B cell (primary cell): ENCODE results near the gene SPART. TPM values are rescaled to one million over a fixed set of nuclear protein-coding genes. Genes with fewer than 3 reads are reported as not detected.

ENCODE experiments used
- ATAC-seq: fragments of 200-7000 bp; cut with Tn5 transposase; one replicate; pipeline ENCODE4 v1.10.0; 2021; ENCODE audit warnings: low read depth, mild to moderate bottlenecking, moderate number of reproducible peaks, moderate library complexity
- CTCF ChIA-PET: fragments of 350-600 bp; sonication (Branson Sonifier 250); formaldehyde crosslinking; loops from one replicate; lab custom pipeline; 2021; ENCODE audit warnings: antibody characterized with exemption, inconsistent platforms; lab: Charles Lee
- POLR2A ChIA-PET: fragments of 350-600 bp; sonication (Branson Sonifier 250); formaldehyde crosslinking; loops from one replicate; lab custom pipeline; 2021; ENCODE audit warnings: antibody characterized with exemption; lab: Charles Lee
- DNase-seq: peaks from one replicate; pipeline ENCODE4 v3.0.0; 2013
- H2AFZ ChIP-seq: 2 replicates; pipeline ENCODE4 v1.6.1; 2012; ENCODE audit warnings: mild to moderate bottlenecking, low read depth, low read length; ENCODE audit not compliant: insufficient read depth, poor library complexity, severe bottlenecking
- H3K27ac ChIP-seq, 2 donors: 1 replicate in 1 of 2; 2 replicates in 1 of 2; pipeline ENCODE4 v1.5.1; 2012 to 2013; ENCODE audit warnings: low read length in 2 of 2, mild to moderate bottlenecking in 2 of 2, moderate library complexity in 1 of 2
- H3K27me3 ChIP-seq, 4 experiments: fragments of 200-600 bp in 1 of 4; sonication (generic) in 1 of 4; replicated peaks in 1 of 4; 1 replicate in 2 of 4; 2 replicates in 2 of 4; pipeline versions ENCODE4 v1.6.1 to v1.7.0; 2013 to 2016; ENCODE audit warnings: low read length in 3 of 4, mild to moderate bottlenecking in 2 of 4, mixed read lengths in 1 of 4, moderate library complexity in 1 of 4; ENCODE audit not compliant: insufficient read depth in 4 of 4, control insufficient read depth in 3 of 4; ENCODE audit errors: control extremely low read depth in 1 of 4
- H3K36me3 ChIP-seq, 2 experiments: replicated peaks in 1 of 2; 1 replicate in 1 of 2; 2 replicates in 1 of 2; pipeline versions ENCODE4 v1.6.1 to v1.7.1; 2013; ENCODE audit warnings: low read length in 1 of 2; ENCODE audit not compliant: insufficient read depth in 2 of 2, control insufficient read depth in 1 of 2; ENCODE audit errors: control extremely low read depth in 1 of 2, extremely low read depth in 1 of 2
- H3K4me1 ChIP-seq, 2 donors: fragments of 200-600 bp in 1 of 2; sonication (generic) in 1 of 2; 1 replicate in 1 of 2; 2 replicates in 1 of 2; pipeline versions ENCODE4 v1.5.1 to v1.6.1; 2013 to 2017; ENCODE audit warnings: low read length in 2 of 2; ENCODE audit not compliant: control insufficient read depth in 2 of 2, insufficient read depth in 2 of 2
- H3K4me2 ChIP-seq: replicated peaks from 2 replicates; pipeline ENCODE3; 2012; ENCODE audit warnings: mild to moderate bottlenecking, low read depth, low read length; ENCODE audit not compliant: poor library complexity, severe bottlenecking
- H3K4me3 ChIP-seq, 5 experiments: fragments of 200-600 bp in 1 of 5; sonication (generic) in 1 of 5; 1 replicate in 3 of 5; 2 replicates in 2 of 5; pipeline versions ENCODE4 v1.5.1 to v1.7.0; 2011 to 2016; ENCODE audit warnings: low read length in 4 of 5, mild to moderate bottlenecking in 4 of 5, low read depth in 2 of 5, control low read depth in 1 of 5, moderate library complexity in 1 of 5; ENCODE audit not compliant: insufficient read depth in 1 of 5; ENCODE audit errors: control extremely low read depth in 1 of 5, extremely low read depth in 1 of 5
- H3K79me2 ChIP-seq: fragments of 200-600 bp; sonication (generic); one replicate; pipeline ENCODE4 v1.6.0; 2016; ENCODE audit warnings: low read length; ENCODE audit not compliant: control insufficient read depth, insufficient read depth
- H3K9ac ChIP-seq: fragments of 200-600 bp; sonication (generic); 2 replicates; pipeline ENCODE4 v1.6.1; 2017; ENCODE audit warnings: mild to moderate bottlenecking, low read length, moderate library complexity
- H3K9me3 ChIP-seq, 3 donors: one replicate each; pipeline versions ENCODE4 v1.6.1 to v1.7.1; 2013; ENCODE audit warnings: low read length in 2 of 3; ENCODE audit not compliant: control insufficient read depth in 2 of 3, insufficient read depth in 1 of 3; ENCODE audit errors: control extremely low read depth in 1 of 3
- H4K20me1 ChIP-seq: 2 replicates; pipeline ENCODE4 v1.6.0; 2012; ENCODE audit warnings: mild to moderate bottlenecking, low read length; ENCODE audit not compliant: insufficient read depth, control insufficient read depth, poor library complexity, severe bottlenecking
- H3K27ac Mint-ChIP-seq: one replicate; pipeline ENCODE4 v1.8.0; 2021; ENCODE audit warnings: mixed read lengths
- H3K27me3 Mint-ChIP-seq: one replicate; pipeline ENCODE4 v1.8.0; 2021; ENCODE audit warnings: mixed read lengths
- H3K4me1 Mint-ChIP-seq: one replicate; pipeline ENCODE4 v1.8.0; 2021; ENCODE audit warnings: mixed read lengths
- H3K4me3 Mint-ChIP-seq: one replicate; pipeline ENCODE4 v1.8.0; 2021; ENCODE audit warnings: mixed read lengths
- H3K9me3 Mint-ChIP-seq: one replicate; pipeline ENCODE4 v1.8.0; 2022; ENCODE audit warnings: mixed read lengths; ENCODE audit not compliant: insufficient read depth
- CTCF ChIP-seq: fragments of 200-600 bp; IDR thresholded peaks from one replicate; pipeline ENCODE4 v1.8.0; 2022; ENCODE audit warnings: antibody characterized with exemption, mild to moderate bottlenecking
- EZH2 ChIP-seq: IDR thresholded peaks from 2 replicates; pipeline ENCODE4 v1.6.1; 2012; ENCODE audit warnings: borderline replicate concordance, low read depth, mild to moderate bottlenecking, moderate library complexity, low read length; ENCODE audit not compliant: insufficient read depth, poor library complexity, severe bottlenecking
- WGBS: methylation state at CpG from one replicate; pipeline ENCODE4 v1.1.5; 2013; ENCODE audit warnings: missing lambda C conversion rate; ENCODE audit not compliant: insufficient coverage; 5-methylcytosine and 5-hydroxymethylcytosine counted together
- intact Hi-C: fragments of 100-400 bp; cut with micrococcal nuclease; formaldehyde crosslinking; loops from one replicate; pipeline ENCODE4 v1.10.0; 2022
- polyA plus RNA-seq: library from polyadenylated mRNA; depleted of rRNA; stranded (reverse); fragments of >200 nt; gene quantifications from 2 replicates; pipeline ENCODE4 v1.2.3, GENCODE V29; 2012
- total RNA-seq, 2 donors: library from RNA; stranded (reverse); fragments of 120-200 nt in 1 of 2; gene quantifications; 1 replicate in 1 of 2; 2 replicates in 1 of 2; pipeline versions ENCODE4 v1.2.3 to v1.2.4, GENCODE V29; 2013 to 2022

Gene SPART
- total and polyA plus RNA-seq, 2 donors (not counting 1 experiment from before 2014, with no cell fraction given), result 10.1 to 20.8 TPM

GRCh38 chr13:36382030-36382429 lies 35.8 kb upstream of the SPART start:
- Mint-ChIP-seq H3K27ac (no peak overlapping the region), H3K4me3 (no peak overlapping the region), H3K27me3 (peaks cover 15% of the 10 kb centered on the region), H3K4me1 (no peaks in the 10 kb centered on the region), H3K9me3 (no peaks in the 10 kb centered on the region)
- H3K9me3 ChIP-seq, result no peaks in the 10 kb centered on the region
- H3K36me3 ChIP-seq, result no peaks in the 10 kb centered on the region
- H3K4me3 ChIP-seq, result no peak overlapping the region
- intact Hi-C loops, result no loop called here
- H3K79me2 ChIP-seq, result no peaks in the 10 kb centered on the region
- POLR2A ChIA-PET, result no interaction called here
- no peak for ATAC-seq
- TF ChIP-seq CTCF, result no peak
- no peak for TF ChIP-seq EZH2
- DNase-seq, result no peak
- no peaks in the 10 kb centered on the region for H4K20me1 ChIP-seq
- no peak overlapping the region for H3K9ac ChIP-seq
- 100% methylated on average over 1 of the region's 3 CpGs for WGBS
- no peak overlapping the region for H2AFZ ChIP-seq
- H3K4me2 ChIP-seq, result no peak overlapping the region
- CTCF ChIA-PET, result no interaction called here
- no peak overlapping the region for H3K27ac ChIP-seq
- H3K27me3 ChIP-seq, result peaks cover 0 to 3% (median 0%) of the 10 kb centered on the region in 4 experiments
- no peaks in the 10 kb centered on the region for H3K4me1 ChIP-seq

GRCh38 chr13:36377826-36378468 lies 31.8 kb upstream of the SPART start:
- H3K4me1 ChIP-seq, result no peaks in the 10 kb centered on the region
- no peak overlapping the region for H2AFZ ChIP-seq
- ATAC-seq (no peak), DNase-seq (no peak)
- no peaks in the 10 kb centered on the region for H3K9me3 Mint-ChIP-seq
- no peak overlapping the region for H3K27ac ChIP-seq
- H3K27ac Mint-ChIP-seq, result no peak overlapping the region
- H4K20me1 ChIP-seq, result no peaks in the 10 kb centered on the region
- H3K9me3 ChIP-seq, result no peaks in the 10 kb centered on the region
- WGBS, result no CpG with 5 or more reads among the region's 1 CpG
- H3K4me2 ChIP-seq, result no peak overlapping the region
- H3K27me3 Mint-ChIP-seq, result peaks cover 1% of the 10 kb centered on the region
- no peaks in the 10 kb centered on the region for H3K36me3 ChIP-seq
- H3K4me1 Mint-ChIP-seq, result no peaks in the 10 kb centered on the region
- H3K4me3 ChIP-seq, result no peak overlapping the region
- peaks cover 0 to under 1% (median 0%) of the 10 kb centered on the region in 4 experiments for H3K27me3 ChIP-seq
- intact Hi-C loops, result no loop called here
- H3K9ac ChIP-seq, result no peak overlapping the region
- POLR2A ChIA-PET, result no interaction called here
- no peak for TF ChIP-seq CTCF
- no peak for TF ChIP-seq EZH2
- no peak overlapping the region for H3K4me3 Mint-ChIP-seq
- CTCF ChIA-PET, result no interaction called here
- H3K79me2 ChIP-seq, result no peaks in the 10 kb centered on the region
